8988T (cell line): ENCODE measurements around the gene FBXW5.

ENCODE experiments used
- DNase-seq: peaks from one replicate; pipeline ENCODE4 v3.0.0; 2011

FBXW5 gene

DNA sequence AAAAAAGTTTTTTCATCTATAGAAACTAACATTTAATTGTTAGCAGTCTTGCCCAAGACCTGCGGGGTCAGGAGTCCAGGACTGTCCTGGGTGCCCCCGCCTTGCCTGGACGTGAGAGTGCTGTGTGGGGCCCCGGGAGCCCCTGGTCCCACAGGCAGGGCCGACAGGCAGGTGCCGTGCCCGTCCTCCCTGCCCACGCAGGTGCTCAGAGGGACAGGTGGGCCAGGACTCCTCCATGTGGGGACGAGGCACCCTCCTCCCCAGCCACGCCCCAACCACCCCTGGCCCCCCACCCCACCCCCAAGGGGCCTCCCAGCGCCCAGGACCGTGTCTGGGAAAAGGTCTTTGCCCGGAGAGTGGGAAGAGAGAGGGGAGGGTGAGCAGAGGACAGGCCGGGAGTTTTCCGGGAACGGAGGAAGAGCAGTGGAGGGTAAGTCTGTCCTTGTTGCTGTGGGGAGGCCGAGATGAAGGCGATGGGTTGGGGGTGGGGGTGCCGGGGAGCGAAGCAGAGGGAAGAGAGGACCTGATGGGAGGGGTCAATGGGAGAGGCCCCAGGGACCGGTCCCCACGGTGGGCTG lies 4.8 kb upstream of the FBXW5 start:
- no peak for DNase-seq

DNA sequence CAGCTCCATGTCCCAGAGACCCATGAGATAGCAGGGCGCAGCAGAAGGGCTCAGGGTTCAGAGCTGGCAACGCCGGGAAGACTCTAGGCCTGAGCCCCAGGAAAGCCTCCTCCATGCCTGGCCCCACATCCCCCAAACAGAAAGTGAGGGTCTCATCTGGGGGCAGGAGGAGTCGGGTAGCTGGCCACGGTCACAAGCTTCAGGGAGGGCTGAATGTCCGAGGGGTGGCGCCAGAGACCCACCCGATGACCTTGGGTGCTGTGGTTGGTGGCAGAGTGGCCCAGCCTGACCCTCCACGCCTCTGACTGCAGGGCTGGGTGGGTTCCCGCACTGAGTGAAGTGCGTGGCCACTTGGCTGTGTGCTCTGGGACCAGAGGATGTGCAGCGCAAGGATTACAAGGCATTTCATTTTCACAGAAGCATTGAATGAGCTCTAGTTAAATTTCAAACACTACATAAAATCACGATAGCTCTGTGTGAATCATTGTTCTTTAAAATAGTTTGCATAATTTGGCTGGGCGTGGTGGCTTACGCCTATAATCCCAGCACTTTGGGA lies 3.5 kb upstream of the FBXW5 start:
- DNase-seq: peak; percentile 82

DNA sequence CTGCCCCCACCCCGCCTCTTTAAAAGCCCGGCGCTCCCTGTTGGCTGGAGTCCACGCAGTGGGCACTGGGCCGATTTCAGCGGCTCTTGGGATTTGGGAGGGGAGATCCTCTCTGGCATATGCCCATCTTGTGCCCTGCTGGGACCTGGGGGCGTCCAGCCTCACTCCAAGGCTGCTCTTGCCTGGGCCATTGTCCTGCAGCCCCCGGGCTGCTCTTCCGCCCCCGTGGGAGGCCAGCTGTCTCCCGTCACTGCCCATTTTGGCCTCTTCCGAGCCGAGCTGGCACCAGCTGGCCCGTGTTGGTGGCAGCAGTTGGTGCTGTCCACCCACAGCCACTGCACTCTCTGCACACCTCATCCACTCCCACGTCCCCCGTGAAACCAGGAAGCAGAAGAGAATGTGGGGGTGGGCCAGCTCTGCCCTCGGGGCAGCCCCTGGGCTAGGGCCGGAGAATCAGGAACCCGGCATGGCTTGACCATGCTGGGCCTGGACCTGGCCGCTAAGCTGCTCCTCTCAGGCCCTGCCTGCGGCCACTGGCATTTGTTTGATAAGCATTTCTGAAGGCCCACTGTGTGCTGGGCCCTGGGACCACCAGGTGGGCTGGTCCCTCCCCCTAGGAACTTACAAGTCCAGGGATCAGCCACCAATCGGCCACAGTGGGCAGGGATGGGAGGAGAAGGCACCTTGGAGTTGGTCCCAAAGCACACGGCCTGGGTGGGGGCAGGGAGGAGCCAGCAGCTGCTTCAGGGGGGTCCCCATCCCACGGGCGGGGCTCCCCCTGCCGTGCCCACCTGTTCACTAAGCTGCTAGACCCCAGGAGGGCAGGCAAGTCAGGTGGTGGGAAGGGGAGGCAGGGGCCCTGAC lies 2.7 kb upstream of the FBXW5 start:
- no peak for DNase-seq

DNA sequence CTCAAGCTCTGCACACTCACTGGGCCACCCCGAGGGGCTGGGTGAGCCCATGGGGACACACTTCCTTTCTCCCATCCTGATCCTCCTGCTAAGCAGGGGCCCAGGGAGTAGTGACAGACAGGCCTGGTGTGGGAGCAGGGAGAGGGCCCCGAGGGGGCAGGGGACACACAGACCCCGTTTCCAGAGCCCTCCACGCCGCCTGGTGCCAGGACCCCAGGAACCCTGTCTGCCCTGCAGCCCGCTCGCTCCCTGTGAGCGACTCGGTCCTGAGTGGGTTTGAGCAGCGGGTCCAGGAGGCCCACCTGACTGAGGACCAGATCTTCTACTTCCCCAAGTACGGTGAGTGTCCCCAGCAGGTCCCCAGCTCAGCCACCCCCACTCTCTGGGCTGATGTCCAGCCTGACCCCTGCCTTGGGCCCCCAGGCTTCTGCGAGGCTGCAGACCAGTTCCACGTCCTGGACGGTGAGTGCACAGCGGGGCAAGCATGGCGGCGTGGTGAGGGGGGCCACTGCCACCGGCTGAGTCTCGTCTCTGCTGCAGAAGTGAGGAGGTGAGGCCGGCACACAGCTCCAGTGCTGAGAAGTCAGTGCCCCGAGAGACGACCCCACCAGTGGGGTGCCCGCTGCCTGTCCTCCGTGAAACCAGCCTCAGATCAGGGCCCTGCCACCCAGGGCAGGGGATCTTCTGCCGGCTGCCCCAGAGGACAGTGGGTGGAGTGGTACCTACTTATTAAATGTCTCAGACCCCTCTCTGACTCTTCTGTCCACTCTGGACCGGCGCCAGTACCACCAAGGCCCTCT lies 1.9 kb upstream of the FBXW5 start:
- DNase-seq: no peak

DNA sequence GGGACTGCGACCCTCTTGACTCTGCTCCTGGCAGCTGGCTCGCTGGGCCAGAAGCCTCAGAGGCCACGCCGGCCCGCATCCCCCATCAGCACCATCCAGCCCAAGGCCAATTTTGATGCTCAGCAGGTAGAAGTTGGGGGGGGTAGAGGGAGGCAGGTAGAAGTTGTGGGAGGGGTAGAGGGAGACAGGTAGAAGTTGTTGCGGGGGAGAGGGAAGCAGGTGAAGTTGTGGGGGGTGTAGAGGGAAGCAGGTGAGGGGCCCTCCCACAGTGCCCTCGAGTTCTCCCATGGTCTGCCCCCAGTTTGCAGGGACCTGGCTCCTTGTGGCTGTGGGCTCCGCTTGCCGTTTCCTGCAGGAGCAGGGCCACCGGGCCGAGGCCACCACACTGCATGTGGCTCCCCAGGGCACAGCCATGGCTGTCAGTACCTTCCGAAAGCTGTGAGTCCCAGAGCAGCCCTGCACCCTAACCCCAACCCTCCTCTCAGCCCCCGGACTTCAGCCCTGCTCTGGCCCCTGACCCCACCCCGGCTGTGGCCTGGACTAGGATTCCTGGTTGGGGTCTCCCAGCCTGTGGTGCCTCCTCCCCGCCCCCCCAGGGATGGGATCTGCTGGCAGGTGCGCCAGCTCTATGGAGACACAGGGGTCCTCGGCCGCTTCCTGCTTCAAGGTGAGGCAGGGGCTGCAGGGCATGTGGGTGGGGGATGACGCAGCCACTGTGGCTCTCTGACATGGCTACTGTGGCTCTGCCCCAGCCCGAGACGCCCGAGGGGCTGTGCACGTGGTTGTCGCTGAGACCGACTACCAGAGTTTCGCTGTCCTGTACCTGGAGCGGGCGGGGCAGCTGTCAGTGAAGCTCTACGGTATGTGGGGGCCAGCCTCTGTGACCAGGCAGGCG lies 1.0 kb upstream of the FBXW5 start:
- DNase-seq: no peak

DNA sequence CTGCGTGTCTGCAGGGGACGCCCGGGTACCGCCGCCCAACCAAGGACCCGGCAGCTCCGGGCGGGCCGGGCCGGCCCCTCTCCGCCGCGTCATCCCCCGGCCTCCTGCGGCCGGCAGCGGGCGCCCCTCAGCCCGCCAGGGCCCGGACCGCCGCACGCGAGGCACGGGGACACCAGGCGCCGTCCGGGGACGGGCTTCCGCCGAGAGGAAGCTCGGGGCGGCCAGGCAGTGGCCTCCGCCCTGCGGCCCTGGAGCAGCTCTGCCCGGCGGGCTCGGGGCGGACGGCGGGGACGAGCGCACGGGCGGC lies 373 bp downstream of the FBXW5 start:
- DNase-seq: peak; percentile 87

DNA sequence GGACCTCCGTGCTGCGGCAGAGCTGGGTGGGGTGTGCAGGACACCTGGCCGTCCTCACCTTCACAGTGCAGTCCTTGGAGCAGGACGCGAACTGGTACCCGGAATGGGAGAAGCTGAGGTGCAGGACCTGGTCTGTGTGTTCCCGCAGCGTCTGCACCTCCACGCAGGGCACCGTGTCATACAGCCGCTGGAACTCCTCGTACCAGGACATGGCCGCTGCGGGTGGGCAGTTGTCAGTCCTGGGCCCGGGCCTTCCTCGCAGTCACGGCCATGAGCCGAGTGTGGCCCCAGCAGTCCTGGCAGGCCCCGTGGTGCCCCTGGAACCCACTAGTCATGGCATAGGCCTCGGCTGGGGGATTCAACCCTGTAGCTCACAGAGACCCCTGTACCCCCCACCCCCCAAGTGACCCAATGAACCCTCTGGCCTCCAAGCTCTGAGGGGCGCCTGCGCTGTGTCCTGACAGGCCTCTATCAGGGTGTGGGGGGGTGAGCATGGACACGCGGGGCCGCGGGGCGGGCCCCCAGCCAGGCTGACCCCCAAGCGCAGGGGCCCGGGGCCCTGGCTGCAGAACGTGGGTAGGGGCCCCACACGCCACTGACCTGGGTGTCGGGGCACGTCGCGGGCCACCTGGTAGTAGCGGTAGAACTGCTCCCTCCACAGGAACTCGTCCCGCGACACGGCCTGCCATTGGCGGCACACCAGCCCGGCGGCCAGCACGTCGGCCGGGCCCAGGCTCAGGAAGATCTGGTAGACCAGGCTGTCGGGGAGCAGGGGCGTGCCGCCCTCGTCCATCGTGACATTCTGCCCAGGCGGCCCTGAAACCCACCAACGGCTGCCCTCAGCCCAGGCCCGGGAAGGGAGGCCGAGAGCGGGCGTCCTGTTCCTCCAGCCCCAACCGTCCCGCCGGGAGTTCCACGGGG lies 987 bp downstream of the FBXW5 start:
- DNase-seq: peak; percentile 77

DNA sequence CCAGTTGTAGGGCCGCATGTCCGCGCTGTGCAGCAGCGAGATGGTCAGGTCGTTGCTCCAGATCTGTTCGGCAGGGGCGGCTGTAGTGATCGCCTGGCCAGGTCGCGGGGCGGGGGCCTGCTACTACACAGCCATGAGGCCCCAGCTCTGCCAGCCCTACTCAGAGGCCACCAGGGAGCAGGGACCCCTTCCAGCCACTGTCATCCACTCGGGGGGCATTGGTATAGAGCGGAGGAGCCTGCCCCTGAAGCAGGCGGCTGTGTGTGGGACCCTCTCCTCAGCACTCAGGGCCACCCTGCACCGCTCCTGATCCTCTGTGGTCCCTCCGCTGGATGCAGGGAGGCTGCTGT lies 1.7 kb downstream of the FBXW5 start:
- DNase-seq: peak; percentile 46

DNA sequence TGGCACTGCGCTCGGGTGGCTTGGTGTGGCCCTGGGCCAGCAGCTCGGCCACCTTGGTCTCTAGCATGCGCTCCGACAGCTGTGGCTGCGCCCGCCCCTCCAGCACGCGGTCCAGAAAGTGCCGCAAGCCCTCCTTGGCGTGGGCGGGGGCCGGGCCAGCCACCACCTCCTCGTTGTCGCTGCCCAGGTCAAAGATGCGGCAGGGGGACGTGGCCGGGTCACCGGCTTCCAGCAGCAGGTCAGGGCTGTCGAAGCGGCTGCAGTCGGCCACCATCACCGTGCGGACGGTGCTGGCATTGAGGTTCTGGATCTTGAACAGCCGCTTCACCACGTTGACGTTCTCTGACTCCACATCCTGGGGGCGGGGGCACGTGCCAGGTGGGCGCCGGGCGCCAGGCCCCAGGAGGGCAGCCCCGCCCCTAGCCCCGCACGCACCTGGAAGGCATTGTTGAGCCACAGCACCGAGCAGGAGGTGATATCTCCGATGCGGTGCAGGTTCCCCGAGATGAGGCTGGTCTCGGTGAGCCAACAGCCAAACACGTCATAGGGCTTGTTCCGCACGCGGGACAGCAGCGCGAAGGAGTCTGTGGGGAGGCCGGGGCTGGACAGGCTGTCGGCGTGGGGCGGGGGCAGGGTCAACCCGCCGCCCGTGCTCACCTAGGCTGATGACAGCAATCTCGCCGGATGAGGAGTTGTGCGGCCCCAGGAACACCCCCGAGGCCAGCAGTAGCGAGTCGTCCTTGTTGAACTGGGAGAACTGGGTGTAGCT lies 2.2 kb downstream of the FBXW5 start:
- no peak for DNase-seq

DNA sequence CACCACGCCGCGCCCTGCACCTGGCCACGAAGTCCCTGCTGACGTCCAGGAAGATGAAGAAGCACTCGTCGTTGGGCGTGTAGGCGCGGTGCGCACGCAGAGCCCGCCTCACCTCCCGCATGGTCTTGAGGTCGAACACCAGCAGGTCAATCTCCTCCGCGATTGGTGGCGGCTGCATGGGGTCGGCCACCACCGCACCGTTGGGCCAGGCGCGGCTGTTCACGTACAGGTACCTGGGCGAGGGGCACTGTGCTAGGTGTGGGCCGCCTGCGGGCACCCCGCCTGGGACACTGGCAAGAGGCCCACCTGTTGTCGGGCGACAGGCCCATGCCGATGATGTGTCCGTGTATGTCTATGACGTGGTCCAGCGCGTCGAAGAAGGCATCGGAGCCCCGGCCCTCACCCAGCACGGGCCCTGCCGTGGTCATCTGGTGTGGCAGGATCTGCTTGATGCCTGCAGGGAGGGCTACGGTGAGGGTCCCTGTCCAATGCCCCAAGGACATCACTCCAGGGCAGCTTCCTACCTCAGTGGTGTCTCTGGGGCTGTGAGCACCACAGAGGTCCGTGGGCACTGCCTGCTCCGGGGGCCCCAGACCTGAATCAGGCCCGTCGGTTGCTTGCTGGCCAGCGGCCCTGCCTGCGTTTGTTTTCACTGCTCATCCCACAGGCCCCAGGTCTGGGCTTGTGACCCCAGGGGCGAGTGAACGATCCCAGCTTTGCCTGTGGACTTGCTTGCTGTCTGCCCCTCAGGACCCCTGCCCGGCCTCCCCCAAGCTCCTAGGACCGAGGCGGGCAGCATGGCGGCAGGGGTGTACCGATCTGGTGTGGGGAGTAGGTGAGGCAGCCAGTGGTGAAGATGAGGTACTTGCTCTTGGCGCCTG lies 3.1 kb downstream of the FBXW5 start:
- DNase-seq: no peak

DNA sequence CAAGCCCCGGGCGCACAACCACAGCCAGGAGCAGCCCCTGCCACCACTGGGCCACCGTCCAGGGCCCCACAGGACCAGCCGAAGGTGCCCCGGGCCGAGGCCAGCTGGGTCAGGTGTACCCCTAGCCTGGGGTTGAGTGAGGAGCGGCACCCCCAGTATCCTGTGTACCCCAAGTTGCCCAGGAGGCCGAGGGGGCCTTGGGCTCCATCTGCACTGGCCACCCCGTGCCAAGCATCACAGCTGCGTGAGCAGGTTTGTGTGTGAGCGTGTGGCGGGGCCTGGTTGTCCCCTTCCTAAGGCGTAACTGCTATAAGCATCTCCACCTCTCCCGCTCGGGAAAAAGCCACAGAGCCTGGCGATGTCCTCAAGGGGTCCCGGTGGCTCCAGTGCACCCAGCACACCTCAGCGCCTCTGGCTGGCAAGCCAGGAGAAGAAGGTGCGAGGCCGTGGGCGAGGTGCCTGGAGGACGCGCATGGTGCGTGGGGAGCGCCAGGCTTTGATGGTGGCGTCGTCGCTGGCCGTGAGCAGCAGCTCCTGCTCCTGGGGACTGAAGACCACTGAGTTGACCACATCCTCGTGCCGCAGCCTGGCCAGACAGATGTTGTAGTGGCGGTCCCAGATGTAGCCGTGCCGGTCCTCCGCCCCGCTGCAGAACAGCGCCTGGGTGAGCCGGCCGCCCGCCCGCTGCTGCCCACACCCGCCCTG lies 3.9 kb downstream of the FBXW5 start:
- no peak for DNase-seq

DNA sequence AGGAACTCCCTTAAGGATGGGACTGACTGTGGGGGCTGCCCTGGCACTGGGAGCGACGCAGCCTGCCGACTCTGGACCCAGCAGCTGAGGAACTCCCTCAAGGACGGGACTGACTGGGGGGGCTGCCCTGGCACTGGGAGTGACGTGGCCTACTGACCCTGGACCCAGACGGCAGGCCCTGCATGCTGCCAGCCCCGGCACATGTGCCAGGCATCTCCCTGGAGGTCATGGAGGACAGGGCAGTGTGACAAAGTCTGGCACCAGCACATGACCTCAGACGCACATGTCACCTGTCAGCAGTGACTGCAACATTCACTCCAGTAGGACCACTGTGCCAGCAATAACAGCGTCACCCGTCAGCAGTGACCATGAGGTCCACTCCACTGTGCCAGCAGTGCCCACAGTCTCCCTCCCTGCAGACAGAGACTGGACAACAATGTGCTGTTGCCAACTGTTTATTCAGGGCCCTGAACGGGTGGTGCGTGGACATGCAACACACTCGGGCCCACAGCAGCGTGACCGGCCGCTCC lies 4.5 kb downstream of the FBXW5 start:
- DNase-seq: no peak

DNA sequence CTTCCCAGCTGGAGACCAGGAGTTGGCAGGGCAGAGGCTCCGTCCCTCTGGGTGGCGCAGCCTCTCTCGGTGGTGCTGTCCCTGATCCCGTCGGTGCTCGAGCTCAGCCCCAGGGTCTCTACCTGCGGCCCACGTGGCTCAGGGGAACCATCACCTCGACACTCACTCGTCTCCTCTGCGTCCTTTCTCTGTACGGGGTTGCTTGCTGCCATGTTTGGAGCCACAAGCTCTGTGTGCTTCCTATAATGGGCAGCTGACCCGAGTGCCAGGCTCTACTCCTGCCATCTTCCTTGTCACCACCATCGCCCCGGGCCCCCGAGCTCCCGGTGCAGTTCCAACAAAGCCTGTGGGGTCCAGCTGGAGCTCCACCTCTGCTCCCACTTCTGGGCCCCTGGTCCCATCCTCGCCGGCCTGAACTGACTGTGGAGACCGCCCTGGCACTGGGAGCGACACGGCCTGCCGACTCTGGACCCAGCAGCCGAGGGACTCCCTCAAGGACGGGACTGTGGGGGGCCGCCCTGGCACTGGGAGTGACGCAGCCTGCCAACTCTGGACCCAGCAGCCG lies 5.0 kb downstream of the FBXW5 start:
- no peak for DNase-seq

DNA sequence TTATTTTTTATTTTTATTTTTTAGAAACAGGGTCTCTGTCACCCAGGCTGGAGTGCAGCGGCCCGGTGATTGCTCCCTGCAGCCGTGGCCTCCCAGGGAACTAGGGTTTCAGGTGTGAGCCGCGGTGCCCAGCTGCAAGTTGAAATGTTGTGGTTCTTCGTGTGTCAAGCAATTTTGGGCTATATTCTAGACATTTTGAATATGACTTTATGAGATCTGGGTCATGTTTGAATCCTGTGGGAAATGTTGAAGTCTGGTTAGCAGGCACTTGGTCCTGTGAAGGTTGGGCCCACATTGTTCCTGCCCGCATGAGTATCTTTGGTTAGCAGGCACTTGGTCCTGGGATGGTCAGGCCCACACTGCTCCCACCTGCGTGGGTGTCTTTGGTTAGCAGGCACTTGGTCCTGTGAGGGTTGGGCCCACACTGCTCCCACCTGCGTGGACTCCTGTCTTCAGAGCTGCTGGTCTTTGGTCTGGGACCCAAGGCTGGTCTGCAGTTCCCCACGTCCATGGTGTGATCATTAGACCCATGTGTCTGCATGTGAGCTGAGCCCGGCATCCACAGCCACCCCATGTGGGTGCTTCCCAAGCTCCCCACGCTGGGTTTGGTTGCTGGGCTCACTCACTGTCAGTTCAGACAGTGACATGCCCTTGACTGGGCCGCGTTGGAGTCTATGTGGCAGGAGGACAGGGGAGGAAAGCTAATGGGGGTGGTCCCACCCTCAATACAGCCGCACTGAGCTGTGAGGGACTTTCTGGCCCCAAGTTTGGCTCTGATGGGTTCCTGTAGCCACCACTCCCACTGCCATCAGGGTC lies 7.1 kb downstream of the FBXW5 start:
- DNase-seq: no peak

DNA sequence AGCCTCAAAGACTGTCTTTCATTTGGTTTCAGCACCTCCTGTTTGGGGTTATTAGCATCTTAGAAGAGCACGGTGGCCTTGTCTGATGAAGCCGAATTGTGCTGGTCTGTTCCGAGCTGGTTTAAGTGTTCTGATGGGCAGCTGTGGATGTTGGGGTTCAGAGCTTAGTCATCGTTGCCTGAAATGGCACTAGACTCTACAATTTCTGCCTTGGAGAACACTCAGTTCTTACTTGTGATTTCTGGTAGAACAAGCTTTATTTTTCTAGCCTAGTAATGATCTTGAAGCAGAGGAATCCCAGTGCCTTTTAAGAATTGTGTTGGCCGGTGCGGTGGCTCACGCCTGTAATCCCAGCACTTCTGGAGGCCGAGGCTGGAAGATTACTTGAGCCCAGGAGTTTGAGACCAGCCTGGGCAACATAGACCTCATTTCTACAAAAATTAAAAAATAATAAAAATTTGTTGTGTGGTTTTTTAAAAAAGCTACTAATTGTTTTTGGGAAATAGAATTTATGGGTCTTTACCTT lies 7.8 kb downstream of the FBXW5 start:
- no peak for DNase-seq

DNA sequence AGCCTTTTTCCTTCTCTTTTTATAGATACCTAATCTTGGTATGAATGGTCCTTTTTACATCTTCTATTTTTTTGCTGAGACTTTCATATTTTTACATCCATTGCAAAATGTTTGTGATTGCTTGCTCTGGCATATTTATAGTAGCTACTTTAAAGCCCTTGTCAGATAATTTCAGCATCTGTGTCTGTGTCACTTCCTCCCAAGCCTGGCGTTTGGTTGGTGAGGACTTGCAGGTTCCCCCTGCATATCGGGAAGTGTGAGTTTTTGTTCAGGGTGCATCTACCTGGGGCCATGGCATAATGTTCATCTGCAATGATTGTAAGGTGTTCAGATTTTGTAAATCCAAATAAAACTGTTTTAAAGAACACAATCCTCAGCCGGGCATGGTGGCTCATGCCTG lies 8.9 kb downstream of the FBXW5 start:
- DNase-seq: no peak

DNA sequence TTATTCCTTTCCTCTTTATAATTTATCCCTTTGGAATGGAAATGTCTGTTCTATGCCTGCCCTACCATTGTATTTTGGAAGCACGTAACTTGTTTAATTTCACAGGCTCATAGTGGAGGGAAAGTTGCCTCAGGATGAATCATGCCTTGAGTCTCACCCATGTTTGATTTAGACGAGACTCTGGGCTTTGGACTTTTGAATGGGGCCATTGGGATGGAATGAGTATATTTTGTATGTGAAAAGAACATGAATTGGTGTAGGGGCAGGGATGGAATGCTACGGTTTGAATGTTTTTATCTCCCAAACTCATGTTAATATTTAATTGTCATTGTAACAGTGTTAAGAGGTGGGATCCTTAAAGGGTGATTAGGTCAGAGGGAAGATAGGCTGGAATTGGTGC lies 10.3 kb downstream of the FBXW5 start:
- no peak for DNase-seq
